ENCODE results near the gene TESMIN. TPM values are rescaled to one million over a fixed set of nuclear protein-coding genes. Genes with fewer than 3 reads are reported as not detected.

The TESMIN gene, protein sequence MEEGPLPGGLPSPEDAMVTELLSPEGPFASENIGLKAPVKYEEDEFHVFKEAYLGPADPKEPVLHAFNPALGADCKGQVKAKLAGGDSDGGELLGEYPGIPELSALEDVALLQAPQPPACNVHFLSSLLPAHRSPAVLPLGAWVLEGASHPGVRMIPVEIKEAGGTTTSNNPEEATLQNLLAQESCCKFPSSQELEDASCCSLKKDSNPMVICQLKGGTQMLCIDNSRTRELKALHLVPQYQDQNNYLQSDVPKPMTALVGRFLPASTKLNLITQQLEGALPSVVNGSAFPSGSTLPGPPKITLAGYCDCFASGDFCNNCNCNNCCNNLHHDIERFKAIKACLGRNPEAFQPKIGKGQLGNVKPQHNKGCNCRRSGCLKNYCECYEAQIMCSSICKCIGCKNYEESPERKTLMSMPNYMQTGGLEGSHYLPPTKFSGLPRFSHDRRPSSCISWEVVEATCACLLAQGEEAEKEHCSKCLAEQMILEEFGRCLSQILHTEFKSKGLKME
- total RNA-seq (10 to 100 TPM in 2 of 5 donors, 1 to 10 TPM in 3; 1.0 to 16.3 (median 4.9) TPM), polyA plus RNA-seq (1 to 10 TPM; 3.1 to 3.3 (median 3.2) TPM)
- long read RNA-seq, donor 1: 0 reads
- long read RNA-seq, donor 2, partial matches to known transcripts: 0 of 1 reads
- long read RNA-seq, donor 2, other reads (novel, unspliced or antisense): 0 of 1 reads
- long read RNA-seq, donor 3: 0 reads
- long read RNA-seq, donor 4: 0 reads
- long read RNA-seq, donor 5, partial matches to known transcripts: 0 of 2 reads
- long read RNA-seq, donor 5, other reads (novel, unspliced or antisense): 0 of 2 reads
- long read RNA-seq, donor 6: 0 reads
- long read RNA-seq, donor 7: 0 reads
- long read RNA-seq, donor 8: 0 reads
- long read RNA-seq, donor 9: 0 reads
- long read RNA-seq, donor 10: 0 reads

DNA sequence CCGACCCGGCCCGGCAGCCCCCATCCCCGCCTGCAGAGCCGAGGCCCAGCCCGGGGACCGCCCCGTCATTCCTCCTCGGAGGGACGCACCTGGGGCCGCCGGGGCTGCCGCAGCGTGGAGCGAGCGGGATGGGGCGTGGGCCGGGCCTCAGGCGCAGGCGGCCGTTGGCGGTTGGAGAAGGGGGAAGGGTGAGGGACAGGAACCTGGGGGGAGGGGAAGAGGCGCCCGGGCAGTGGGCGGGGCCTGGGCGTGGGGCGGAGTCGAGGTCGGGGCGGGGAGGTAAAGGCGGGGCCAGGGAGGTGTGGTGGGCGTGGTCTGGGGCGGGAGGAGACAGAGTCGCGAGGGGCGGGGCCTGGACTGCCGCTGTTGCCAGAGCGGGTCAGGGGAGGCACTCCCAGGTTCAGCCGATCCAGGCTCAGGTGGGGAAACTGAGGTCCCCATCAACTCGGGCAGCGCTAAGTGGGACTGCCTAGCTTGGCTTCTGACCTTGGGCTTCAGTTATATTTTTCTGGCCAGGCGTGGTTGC, at the start of gene TESMIN:
Gene TESMIN (minus strand): TSS at position 190 of the 526 bp plus-strand sequence. CDS start 860 bp downstream, outside the sequence.
- H3K4me1 ChIP-seq: peaks cover 0 to 26% (median 23%) of the 10 kb centered on the region in 4 donors
- peak within 1 kb of the TSS; percentile 38 to 84 (median 64) for H3K27ac ChIP-seq
- intact Hi-C loops (cut with DNase I; ENCODE audit: low total_unique reads): no loop called here
- DNase-seq: peak; percentile 95
- no peaks in the 10 kb centered on the region for H3K9me3 ChIP-seq
- 2 to 17% (median 3%) methylated on average over 3 to 42 of the region's 42 CpGs for WGBS, 5 donors
- no peak for TF ChIP-seq EP300 (IDR thresholded peaks at IDR 0.05)
- peak in 1 of 3 donors; percentile 21 for TF ChIP-seq POLR2AphosphoS5 (IDR thresholded peaks at IDR 0.05)
- TF ChIP-seq, protein P1, sequence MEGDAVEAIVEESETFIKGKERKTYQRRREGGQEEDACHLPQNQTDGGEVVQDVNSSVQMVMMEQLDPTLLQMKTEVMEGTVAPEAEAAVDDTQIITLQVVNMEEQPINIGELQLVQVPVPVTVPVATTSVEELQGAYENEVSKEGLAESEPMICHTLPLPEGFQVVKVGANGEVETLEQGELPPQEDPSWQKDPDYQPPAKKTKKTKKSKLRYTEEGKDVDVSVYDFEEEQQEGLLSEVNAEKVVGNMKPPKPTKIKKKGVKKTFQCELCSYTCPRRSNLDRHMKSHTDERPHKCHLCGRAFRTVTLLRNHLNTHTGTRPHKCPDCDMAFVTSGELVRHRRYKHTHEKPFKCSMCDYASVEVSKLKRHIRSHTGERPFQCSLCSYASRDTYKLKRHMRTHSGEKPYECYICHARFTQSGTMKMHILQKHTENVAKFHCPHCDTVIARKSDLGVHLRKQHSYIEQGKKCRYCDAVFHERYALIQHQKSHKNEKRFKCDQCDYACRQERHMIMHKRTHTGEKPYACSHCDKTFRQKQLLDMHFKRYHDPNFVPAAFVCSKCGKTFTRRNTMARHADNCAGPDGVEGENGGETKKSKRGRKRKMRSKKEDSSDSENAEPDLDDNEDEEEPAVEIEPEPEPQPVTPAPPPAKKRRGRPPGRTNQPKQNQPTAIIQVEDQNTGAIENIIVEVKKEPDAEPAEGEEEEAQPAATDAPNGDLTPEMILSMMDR (IDR thresholded peaks at IDR 0.05): no peak
- H3K27me3 ChIP-seq: no peaks in the 10 kb centered on the region
- peak within 1 kb of the TSS; percentile 47 to 63 (median 60) for H3K4me3 ChIP-seq
- H3K36me3 ChIP-seq: peaks cover 0 to 25% (median 12%) of the 10 kb centered on the region in 4 donors

DNA sequence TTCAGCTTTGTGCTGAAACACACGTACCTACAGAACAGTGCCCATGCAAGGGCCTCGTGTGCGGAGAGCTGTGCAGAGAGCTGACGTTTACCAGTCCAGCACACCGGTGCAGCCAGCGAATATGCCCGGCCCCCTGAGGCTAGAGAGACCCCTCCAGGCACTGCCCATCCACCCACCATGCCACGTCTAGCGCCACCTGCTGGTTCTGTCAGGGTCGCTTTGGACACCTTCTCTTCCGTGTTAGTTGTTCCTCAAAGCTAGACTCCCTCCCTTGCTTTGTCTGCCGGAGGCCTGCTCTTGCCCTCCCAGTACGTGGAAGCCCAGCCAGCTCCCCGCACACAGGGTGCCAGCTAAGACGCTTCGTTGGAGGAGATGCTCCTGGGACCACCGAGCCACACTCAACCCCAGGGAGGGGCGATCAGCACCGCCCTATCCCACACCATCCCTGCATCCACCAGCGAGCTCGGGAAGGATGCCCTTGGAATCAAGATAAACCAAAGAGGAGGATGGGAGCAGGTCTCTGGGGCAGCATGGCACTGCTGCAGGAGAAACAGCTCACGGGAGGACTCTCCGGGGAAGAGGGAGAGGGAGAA, 47.0 kb upstream of the TESMIN start:
- Histone ChIP-seq H3K27me3 (no peaks in the 10 kb centered on the region), H3K4me1 (no peaks in the 10 kb centered on the region), H3K4me3 (no peak overlapping the region), H3K36me3 (peaks cover 81 to 100% (median 100%) of the 10 kb centered on the region in 4 donors), H3K9me3 (no peaks in the 10 kb centered on the region), H3K27ac (no peak overlapping the region)
- intact Hi-C loops (cut with DNase I; ENCODE audit: low total_unique reads): no loop called here
- 70 to 85% (median 73%) methylated on average over 14 to 23 of the region's 23 CpGs for WGBS, 5 donors
- DNase-seq: peak in 1 of 2 donors; percentile 44
- TF ChIP-seq, protein P1 (IDR thresholded peaks at IDR 0.05): peak in 5 of 7 experiments; percentile 7 to 43 (median 27)
- no peak for TF ChIP-seq EP300 (IDR thresholded peaks at IDR 0.05)

DNA sequence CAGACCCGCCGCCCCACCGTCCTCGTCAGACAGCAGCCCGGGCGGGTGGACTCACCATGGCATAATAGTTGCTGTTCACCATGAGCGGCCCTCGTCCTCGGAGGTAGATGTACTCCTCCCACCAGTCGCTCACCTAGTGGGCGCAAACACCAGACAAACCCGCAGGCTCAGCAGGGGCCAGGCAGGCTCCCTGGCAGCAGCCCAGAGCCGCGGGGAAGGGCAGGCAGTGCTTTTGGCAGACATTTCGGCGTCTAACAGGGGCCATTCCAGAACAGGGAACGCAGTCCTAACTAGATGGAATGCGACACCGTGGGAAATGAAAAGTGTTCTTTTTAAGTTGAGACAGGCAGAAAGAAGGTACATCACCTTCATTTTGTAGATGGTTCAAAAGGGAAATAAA, 45.5 kb upstream of the TESMIN start:
- Histone ChIP-seq H3K9me3 (no peaks in the 10 kb centered on the region), H3K36me3 (peaks cover 82 to 100% (median 100%) of the 10 kb centered on the region in 4 donors), H3K27ac (no peak overlapping the region), H3K4me3 (no peak overlapping the region), H3K27me3 (no peaks in the 10 kb centered on the region), H3K4me1 (no peaks in the 10 kb centered on the region)
- TF ChIP-seq EP300 (IDR thresholded peaks at IDR 0.05): no peak
- TF ChIP-seq POLR2A (IDR thresholded peaks at IDR 0.05): no peak
- TF ChIP-seq, protein P1 (IDR thresholded peaks at IDR 0.05): no peak
- no peak for TF ChIP-seq POLR2AphosphoS5 (IDR thresholded peaks at IDR 0.05)
- DNase-seq: no peak
- WGBS, 5 donors: 86 to 94% (median 90%) methylated on average over 18 to 19 of the region's 19 CpGs
- intact Hi-C loops (cut with DNase I; ENCODE audit: low total_unique reads): no loop called here
